Fibroblast of lung (primary cell): ENCODE measurements around the gene TP73. TPM values are rescaled to one million over a fixed set of nuclear protein-coding genes. Genes with fewer than 3 reads are reported as not detected.

ENCODE experiments used
- DNase-seq, 2 donors: peaks; one replicate each; pipeline versions ENCODE4 v3.0.0 to v3.0.0-alpha.2; 2010; ENCODE audit warnings: low read depth in 2 of 2
- H2AFZ ChIP-seq: 2 replicates; pipeline ENCODE4 v1.5.1; 2012; ENCODE audit warnings: low read length, control low read depth, inconsistent platforms
- H3K27ac ChIP-seq: 2 replicates; pipeline ENCODE4 v1.5.1; 2011; ENCODE audit warnings: low read length, control low read depth; ENCODE audit not compliant: insufficient read depth
- H3K27me3 ChIP-seq: 2 replicates; pipeline ENCODE4 v1.5.1; 2011; ENCODE audit warnings: mild to moderate bottlenecking, low read length; ENCODE audit not compliant: control insufficient read depth, insufficient read depth
- H3K36me3 ChIP-seq: 2 replicates; pipeline ENCODE4 v1.5.1; 2011; ENCODE audit warnings: low read length; ENCODE audit not compliant: control insufficient read depth, insufficient read depth
- H3K4me1 ChIP-seq: 2 replicates; pipeline ENCODE4 v1.5.1; 2011; ENCODE audit warnings: low read length; ENCODE audit not compliant: control insufficient read depth, insufficient read depth; ENCODE audit errors: extremely low read depth
- H3K4me2 ChIP-seq: 2 replicates; pipeline ENCODE4 v1.5.1; 2011; ENCODE audit warnings: low read length, control low read depth; ENCODE audit not compliant: insufficient read depth; ENCODE audit errors: extremely low read depth
- H3K4me3 ChIP-seq, 4 experiments: fragments of 200-600 bp in 1 of 4; sonication (generic) in 1 of 4; replicated peaks in 1 of 4; 2 replicates each; pipeline ENCODE4 v1.5.1; 2011 to 2016; ENCODE audit warnings: low read length in 4 of 4, low read depth in 3 of 4, mild to moderate bottlenecking in 3 of 4, control low read depth in 2 of 4, inconsistent platforms in 1 of 4, mixed read lengths in 1 of 4; ENCODE audit not compliant: insufficient read depth in 1 of 4; ENCODE audit errors: control extremely low read depth in 1 of 4
- H3K79me2 ChIP-seq: 2 replicates; pipeline ENCODE4 v1.5.1; 2012; ENCODE audit warnings: mild to moderate bottlenecking, low read length, inconsistent platforms; ENCODE audit not compliant: control insufficient read depth, insufficient read depth
- H3K9ac ChIP-seq: 2 replicates; pipeline ENCODE4 v1.5.1; 2011; ENCODE audit warnings: mild to moderate bottlenecking, low read length, control low read depth; ENCODE audit not compliant: insufficient read depth
- H3K9me3 ChIP-seq: 2 replicates; pipeline ENCODE4 v1.5.1; 2012; ENCODE audit warnings: low read depth, low read length; ENCODE audit not compliant: control insufficient read depth, insufficient read depth
- H4K20me1 ChIP-seq: 2 replicates; pipeline ENCODE4 v1.5.1; 2011; ENCODE audit warnings: low read length; ENCODE audit not compliant: control insufficient read depth, insufficient read depth; ENCODE audit errors: extremely low read depth
- EZH2 ChIP-seq: IDR thresholded peaks from 2 replicates; pipeline ENCODE4 v1.5.1; 2012; ENCODE audit warnings: low read length, control low read depth, mild to moderate bottlenecking; ENCODE audit errors: missing control alignments
- polyA plus RNA-seq, 2 donors: library from polyadenylated mRNA; depleted of rRNA in 1 of 2; stranded (reverse) in 1 of 2; unstranded in 1 of 2; fragments of >200 nt; gene quantifications; 2 replicates each; pipeline ENCODE4 v1.2.1, GENCODE V29; 2011 to 2012; ENCODE audit warnings: missing spikeins in 1 of 2
- total RNA-seq: library from RNA; depleted of rRNA; stranded (reverse); fragments of >200 nt; gene quantifications from 2 replicates; pipeline ENCODE4 v1.2.1, GENCODE V29; 2014
- TF ChIP-seq, protein P1 (sequence below), 2 donors: IDR thresholded peaks in 1 of 2; conservative IDR thresholded peaks in 1 of 2; 1 replicate in 1 of 2; 2 replicates in 1 of 2; pipeline ENCODE4 v1.5.1; 2011 to 2012; ENCODE audit warnings: low read length in 2 of 2, control low read depth in 1 of 2, inconsistent platforms in 1 of 2, low read depth in 1 of 2, mild to moderate bottlenecking in 1 of 2

TP73 gene
- total and polyA plus RNA-seq, 2 donors (not counting 1 experiment from before 2014, with no cell fraction given) = not detected

DNA sequence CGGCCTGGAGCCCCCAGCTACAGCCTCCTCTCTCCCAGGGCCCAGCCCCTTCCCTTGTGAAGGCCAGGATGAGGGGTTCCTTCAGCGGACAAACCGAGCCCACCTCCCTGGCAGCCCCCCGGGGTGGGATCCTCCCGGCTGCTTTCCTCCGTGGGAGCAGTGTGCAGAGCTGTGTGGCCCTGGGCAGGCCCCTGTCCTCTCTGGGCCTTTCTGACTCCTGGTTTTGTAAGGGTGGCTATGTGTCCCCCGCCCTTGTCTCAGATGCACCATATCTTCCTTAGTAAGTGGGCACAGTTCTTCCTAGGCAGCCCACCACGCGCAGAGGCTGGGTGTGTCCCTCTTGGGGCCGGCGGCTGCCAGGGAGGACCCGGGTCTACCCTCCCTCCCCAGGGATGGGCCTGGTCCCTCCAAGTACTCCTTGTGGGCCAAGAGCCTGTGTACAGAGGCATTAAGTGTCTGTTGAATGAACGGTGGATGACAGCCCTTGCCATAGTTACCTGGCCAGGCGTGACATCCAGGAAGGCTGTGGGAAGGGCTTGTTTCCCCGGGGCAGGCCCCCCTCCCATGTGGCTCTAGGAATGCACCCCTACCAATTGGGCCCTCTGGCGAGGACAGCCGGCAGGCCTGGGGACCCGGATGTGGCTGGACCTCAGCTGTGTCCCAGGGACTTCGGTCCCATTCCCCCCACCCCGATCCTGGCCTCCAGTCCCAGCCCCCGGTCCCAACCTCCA, 124.1 kb downstream of the TP73 start:
- H3K9me3 ChIP-seq = no peaks in the 10 kb centered on the region
- TF ChIP-seq, protein P1, sequence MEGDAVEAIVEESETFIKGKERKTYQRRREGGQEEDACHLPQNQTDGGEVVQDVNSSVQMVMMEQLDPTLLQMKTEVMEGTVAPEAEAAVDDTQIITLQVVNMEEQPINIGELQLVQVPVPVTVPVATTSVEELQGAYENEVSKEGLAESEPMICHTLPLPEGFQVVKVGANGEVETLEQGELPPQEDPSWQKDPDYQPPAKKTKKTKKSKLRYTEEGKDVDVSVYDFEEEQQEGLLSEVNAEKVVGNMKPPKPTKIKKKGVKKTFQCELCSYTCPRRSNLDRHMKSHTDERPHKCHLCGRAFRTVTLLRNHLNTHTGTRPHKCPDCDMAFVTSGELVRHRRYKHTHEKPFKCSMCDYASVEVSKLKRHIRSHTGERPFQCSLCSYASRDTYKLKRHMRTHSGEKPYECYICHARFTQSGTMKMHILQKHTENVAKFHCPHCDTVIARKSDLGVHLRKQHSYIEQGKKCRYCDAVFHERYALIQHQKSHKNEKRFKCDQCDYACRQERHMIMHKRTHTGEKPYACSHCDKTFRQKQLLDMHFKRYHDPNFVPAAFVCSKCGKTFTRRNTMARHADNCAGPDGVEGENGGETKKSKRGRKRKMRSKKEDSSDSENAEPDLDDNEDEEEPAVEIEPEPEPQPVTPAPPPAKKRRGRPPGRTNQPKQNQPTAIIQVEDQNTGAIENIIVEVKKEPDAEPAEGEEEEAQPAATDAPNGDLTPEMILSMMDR (conservative IDR thresholded peaks at IDR 0.05 in 1 of 2, IDR thresholded peaks at IDR 0.05 in 1 of 2; ENCODE audit: low read depth in 1 of 2, low read length in 2 of 2) = no peak
- no peak for TF ChIP-seq EZH2
- H3K4me3 ChIP-seq = no peak overlapping the region
- H2AFZ ChIP-seq = no peak overlapping the region
- no peaks in the 10 kb centered on the region for H3K27me3 ChIP-seq
- peaks cover 5% of the 10 kb centered on the region for H3K36me3 ChIP-seq
- H3K79me2 ChIP-seq = no peaks in the 10 kb centered on the region
- H4K20me1 ChIP-seq = no peaks in the 10 kb centered on the region
- DNase-seq = no peak
- no peak overlapping the region for H3K9ac ChIP-seq
- peaks cover 5% of the 10 kb centered on the region for H3K4me1 ChIP-seq
- H3K4me2 ChIP-seq = no peak overlapping the region
- no peak overlapping the region for H3K27ac ChIP-seq

DNA sequence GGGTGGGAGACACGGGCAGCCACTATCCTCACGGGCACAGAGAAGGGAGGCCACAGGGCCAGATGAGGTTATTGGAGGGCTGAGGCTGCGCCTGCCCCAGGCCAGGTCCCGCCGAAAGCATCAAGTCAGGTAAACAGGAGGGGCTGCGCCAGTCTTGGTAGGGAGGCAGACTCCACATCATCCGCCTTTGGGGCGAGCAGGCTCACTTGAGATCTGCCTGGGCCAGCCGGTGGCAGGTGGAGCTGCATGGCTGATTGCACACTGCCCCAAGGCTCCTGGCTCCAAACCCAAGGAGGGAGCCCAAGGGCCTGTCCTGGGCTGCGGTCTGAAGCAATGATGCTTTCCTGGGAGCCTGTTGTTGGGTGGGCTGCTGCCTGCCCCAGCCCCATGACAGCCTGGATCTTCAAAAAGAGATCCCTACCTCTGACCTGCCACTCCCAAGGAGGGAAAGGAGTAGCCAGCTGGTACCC, 124.8 kb downstream of the TP73 start:
- no peak overlapping the region for H3K4me3 ChIP-seq
- no peak for DNase-seq
- H4K20me1 ChIP-seq = no peaks in the 10 kb centered on the region
- no peak overlapping the region for H3K27ac ChIP-seq
- H3K27me3 ChIP-seq = no peaks in the 10 kb centered on the region
- H3K4me2 ChIP-seq = no peak overlapping the region
- H3K36me3 ChIP-seq = peaks cover 9% of the 10 kb centered on the region
- H3K4me1 ChIP-seq = peaks cover 5% of the 10 kb centered on the region
- H3K9ac ChIP-seq = no peak overlapping the region
- H3K79me2 ChIP-seq = no peaks in the 10 kb centered on the region
- TF ChIP-seq EZH2 = no peak
- TF ChIP-seq, protein P1 (conservative IDR thresholded peaks at IDR 0.05 in 1 of 2, IDR thresholded peaks at IDR 0.05 in 1 of 2; ENCODE audit: low read depth in 1 of 2, low read length in 2 of 2) = no peak
- H3K9me3 ChIP-seq = no peaks in the 10 kb centered on the region
- H2AFZ ChIP-seq = no peak overlapping the region

DNA sequence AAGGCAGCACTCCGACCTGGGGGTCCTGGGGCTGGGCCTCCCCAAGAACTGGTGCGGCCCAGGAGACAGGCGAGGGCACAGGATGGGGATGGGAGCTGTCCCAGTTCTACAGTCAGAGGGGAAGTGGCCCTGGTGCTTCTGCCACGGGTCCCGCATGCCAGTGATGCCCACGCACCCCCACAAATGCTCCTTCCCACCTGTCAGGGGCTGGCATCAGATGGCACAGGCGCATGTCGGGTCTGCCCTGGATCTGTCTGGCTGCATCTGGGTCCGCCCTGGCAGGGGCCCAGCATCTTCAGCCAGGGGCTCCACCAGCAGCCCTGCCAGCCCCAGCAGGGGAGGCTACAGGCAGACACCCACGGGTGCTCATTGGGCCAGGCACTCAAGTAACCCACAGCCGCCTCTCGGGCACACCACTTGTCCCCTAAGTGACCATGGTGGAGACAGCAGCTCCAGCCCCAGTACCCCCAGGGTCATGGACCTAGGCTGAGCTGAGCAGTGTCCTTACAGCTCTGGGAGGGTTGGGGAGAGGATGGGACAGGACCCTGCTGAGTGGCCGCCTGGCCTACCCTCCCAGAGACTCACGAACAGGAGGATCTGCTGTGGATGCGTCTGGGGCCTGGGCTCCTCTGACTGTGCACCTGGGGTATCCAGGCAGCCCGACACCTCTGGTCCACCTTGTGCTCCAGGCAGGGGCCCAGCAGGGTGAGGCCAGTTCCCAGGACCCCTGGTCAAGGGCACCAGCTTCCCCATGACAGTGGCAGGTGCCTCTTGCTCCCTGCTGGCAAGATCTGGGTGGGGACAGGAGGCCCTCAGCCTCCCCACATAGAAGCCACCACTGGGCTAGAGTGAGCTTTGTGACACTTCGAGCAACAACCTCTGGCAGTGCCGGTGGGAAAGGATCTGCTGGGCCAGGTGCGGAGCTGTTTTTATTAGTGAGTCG, 125.6 kb downstream of the TP73 start:
- Histone ChIP-seq H3K9me3 (no peaks in the 10 kb centered on the region), H3K36me3 (peaks cover 13% of the 10 kb centered on the region), H3K27me3 (no peaks in the 10 kb centered on the region), H2AFZ (no peak overlapping the region), H3K4me3 (no peak overlapping the region), H3K27ac (no peak overlapping the region), H3K4me1 (peaks cover 5% of the 10 kb centered on the region), H3K9ac (no peak overlapping the region), H3K79me2 (no peaks in the 10 kb centered on the region), H3K4me2 (no peak overlapping the region), H4K20me1 (no peaks in the 10 kb centered on the region)
- no peak for TF ChIP-seq EZH2
- TF ChIP-seq, protein P1 (conservative IDR thresholded peaks at IDR 0.05 in 1 of 2, IDR thresholded peaks at IDR 0.05 in 1 of 2; ENCODE audit: low read depth in 1 of 2, low read length in 2 of 2) = no peak
- no peak for DNase-seq
